Activated T-cell treated with anti-CD3 and anti-CD28 coated beads for 48 hours (primary cell): Measurements from ENCODE around the gene PCDHGB6.
"Not testable (repeated sequence)": the region's sequence is repeated elsewhere in the genome, so short reads cannot be mapped to it uniquely, and the experiment has no call there.

ENCODE experiments used
- DNase-seq: peaks from one replicate; pipeline ENCODE4 v3.0.0-alpha.2; 2020; ENCODE audit warnings: low read depth

PCDHGB6 gene

DNA sequence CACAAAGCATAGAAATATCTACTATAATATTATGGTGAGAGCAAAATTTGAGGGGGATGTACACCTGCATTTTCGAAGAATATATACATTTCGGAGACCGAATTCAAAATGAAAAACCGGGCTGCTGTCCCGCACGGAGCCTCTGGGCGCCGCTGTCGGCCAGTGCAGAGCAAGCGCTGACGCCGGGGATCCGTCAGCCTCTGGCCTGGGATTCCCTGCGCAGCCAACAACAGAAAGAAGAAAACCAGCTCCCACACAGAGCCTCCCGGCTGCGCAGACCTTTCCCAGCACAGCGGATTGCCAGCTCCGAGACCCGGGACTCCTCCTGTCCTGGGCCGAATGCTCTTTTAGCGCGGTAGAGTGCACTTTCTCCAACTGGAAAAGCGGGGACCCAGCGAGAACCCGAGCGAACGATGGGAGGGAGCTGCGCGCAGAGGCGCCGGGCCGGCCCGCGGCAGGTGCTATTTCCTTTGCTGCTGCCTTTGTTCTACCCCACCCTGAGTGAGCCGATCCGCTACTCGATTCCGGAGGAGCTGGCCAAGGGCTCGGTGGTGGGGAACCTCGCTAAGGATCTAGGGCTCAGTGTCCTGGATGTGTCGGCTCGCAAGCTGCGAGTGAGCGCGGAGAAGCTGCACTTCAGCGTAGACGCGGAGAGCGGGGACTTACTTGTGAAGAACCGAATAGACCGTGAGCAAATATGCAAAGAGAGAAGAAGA, at the start of gene PCDHGB6:
Gene PCDHGB6 (plus strand): TSS at position 232 of the 716 bp plus-strand sequence. CDS start 182 bp downstream, at position 414.
- DNase-seq, result peak; percentile 38

DNA sequence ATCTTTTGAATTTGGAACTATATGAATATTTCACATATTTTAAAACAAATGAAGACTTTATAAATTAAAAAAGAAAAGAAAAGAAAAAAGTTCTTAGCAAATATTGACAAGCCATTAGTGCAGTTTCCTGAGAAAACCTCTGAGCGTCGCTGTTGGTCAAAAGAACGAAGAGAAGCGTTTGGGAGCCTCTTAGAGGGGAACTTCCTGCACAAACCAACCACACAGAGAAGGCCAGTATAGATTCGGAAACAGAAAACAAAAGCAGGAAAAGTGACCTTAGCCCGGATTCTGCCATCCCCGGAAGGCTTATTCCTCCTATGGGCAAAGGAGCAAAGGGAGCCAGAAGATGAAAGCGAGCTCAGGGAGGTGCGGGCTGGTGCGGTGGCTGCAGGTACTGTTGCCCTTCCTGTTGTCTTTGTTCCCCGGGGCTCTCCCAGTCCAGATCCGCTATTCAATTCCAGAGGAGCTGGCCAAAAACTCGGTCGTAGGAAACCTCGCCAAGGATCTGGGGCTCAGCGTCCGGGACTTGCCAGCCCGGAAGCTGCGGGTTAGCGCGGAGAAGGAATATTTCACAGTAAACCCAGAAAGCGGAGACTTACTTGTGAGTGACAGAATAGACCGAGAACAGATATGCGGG, 47.9 kb upstream of the PCDHGB6 start, which contains the start of gene PCDHGB2:
Gene PCDHGB2 (plus strand): TSS at position 205 of the 637 bp plus-strand sequence. CDS start 142 bp downstream, at position 347.
- DNase-seq, result no peak

DNA sequence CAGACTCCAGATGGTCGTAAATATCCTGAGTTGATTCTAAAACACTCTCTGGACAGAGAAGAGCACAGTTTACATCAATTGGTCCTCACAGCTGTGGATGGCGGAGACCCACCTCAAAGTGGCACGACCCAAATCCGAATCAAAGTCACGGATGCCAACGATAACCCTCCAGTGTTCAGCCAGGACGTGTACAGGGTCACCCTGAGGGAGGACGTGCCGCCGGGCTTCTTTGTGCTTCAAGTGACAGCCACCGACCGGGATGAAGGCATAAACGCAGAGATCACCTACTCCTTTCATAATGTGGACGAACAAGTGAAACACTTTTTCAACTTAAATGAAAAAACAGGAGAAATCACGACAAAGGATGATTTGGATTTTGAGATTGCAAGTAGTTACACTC, 47.1 kb upstream of the PCDHGB6 start:
- no peak for DNase-seq

DNA sequence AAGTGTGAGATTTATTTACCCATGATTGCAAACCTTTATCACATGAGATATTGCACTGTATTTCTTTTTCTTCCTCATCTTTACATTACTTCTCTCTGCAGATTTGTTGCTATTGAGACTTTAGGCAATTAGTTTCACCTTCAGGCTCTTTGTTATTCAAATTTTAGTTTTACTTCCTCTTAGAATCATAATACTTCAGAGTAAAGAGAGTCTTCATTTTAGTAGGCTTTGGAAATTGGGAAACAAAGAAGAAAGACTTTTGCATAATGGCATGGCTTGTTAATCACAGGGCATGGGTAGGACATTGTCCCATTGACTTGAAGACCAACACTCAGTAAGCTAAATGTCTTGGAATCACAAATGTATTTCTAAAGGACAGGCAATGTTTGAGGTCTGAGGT, 45.1 kb upstream of the PCDHGB6 start:
- DNase-seq, result no peak

DNA sequence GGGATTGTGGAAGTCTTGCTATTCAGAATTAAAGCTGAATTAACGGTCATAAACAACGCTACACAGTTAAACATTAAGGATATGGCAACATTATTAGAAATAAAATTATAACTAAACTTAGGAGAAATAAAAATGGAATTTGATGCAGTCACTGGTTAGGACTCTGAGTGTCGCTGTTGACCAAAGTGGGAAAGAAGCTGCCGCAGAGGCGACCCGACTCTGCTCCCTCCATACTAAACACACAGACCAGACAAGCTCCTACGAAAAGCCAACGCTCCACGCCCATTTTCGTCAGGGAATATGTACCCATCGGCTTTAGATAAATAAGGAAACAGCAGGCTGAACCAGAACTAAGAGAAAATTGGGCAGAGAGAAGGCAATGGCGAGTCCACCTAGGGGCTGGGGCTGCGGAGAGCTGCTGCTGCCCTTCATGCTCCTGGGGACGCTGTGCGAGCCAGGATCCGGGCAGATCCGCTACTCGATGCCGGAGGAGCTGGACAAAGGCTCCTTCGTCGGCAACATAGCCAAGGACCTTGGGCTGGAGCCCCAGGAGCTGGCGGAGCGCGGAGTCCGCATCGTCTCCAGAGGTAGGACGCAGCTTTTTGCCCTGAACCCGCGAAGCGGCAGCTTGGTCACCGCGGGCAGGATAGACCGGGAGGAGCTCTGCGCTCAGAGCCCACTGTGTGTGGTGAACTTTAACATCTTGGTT, 43.7 kb upstream of the PCDHGB6 start, which contains the start of gene PCDHGA5:
Gene PCDHGA5 (plus strand): TSS at position 211 of the 709 bp plus-strand sequence. CDS start 169 bp downstream, at position 380.
- no peak for DNase-seq

DNA sequence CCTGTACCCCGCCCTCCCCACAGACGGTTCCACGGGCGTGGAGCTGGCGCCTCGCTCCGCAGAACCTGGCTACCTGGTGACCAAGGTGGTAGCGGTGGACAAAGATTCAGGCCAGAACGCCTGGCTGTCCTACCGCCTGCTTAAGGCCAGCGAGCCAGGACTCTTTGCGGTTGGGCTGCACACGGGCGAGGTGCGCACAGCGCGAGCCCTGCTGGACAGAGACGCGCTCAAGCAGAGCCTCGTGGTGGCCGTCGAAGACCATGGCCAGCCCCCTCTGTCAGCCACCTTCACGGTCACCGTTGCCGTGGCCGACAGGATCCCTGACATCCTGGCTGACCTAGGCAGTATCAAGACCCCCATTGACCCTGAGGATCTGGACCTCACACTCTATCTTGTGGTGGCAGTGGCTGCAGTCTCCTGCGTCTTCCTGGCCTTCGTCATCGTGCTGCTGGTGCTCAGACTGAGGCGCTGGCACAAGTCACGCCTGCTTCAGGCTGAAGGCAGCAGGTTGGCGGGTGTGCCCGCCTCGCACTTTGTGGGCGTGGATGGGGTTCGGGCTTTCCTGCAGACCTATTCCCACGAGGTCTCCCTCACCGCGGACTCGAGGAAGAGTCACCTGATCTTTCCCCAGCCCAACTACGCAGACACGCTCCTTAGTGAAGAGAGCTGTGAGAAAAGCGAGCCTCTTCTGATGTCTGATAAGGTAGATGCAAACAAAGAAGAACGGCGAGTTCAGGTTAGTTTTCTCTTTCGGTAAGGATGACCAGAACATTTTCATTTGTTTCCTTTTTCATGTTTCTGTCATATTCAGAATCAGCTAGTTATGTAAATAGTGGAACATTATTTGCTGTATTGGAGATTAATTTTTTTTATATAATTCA, 41.6 kb upstream of the PCDHGB6 start:
- DNase-seq, result no peak

DNA sequence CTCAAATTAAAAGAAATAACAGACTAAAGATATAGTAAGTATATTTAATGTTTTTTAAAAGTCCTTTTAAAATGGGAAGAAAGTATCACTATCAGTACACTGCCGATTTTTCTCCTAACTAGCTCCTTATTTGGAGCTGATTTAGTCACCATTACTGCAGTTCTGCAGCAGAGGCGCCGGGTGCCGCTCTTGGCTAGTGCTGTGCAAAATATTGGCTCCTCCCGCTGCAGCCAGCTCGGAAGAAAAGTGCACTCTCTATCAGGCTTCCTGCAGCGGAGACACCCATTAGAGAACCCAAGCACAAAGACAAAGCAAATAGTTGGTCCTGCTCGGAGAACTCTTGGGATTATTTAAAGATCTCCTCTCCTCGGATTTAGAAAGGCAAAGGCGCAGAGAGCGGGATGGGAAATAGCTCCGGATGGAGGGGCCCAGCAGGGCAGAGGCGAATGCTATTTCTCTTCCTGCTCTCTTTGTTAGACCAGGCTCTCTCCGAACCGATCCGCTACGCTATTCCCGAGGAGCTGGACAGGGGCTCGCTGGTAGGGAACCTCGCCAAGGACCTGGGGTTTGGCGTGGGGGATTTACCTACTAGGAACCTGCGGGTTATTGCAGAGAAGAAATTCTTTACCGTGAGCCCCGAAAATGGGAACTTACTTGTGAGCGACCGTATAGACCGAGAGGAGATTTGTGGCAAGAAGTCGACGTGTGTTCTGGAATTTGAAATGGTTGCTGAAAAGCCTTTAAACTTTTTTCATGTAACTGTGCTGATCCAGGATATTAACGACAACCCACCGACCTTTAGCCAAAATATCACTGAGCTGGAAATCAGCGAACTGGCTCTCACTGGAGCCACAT, 37.6 kb upstream of the PCDHGB6 start, which contains the start of gene PCDHGB3:
Gene PCDHGB3 (plus strand): TSS at position 249 of the 855 bp plus-strand sequence. CDS start 153 bp downstream, at position 402.
- no peak for DNase-seq

DNA sequence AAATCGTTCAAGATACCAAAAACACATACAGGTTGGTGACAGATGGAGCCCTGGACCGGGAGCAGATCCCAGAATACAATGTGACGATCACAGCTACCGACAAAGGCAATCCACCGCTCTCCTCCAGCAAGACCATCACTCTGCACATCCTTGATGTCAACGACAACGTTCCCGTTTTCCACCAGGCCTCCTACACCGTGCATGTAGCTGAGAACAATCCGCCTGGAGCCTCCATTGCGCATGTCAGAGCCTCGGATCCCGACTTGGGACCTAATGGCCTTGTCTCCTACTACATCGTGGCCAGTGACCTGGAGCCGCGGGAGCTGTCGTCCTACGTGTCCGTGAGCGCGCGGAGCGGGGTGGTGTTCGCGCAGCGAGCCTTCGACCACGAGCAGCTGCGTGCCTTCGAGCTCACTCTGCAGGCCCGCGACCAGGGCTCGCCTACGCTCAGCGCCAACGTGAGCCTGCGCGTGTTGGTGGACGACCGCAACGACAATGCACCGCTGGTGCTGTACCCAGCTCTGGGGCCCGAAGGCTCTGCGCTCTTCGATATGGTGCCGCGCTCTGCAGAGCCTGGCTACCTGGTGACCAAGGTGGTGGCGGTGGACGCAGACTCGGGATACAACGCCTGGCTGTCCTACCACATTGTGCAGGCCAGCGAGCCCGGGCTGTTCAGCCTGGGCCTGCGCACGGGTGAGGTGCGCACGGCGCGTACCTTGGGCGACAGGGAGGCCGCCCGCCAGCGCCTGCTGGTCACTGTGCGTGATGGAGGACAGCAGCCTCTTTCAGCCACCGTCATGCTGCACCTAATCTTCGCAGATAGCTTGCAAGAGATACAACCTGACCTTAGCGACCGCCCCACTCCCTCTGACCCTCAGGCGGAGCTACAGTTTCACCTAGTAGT, 36.0 kb upstream of the PCDHGB6 start:
- DNase-seq, result no peak

DNA sequence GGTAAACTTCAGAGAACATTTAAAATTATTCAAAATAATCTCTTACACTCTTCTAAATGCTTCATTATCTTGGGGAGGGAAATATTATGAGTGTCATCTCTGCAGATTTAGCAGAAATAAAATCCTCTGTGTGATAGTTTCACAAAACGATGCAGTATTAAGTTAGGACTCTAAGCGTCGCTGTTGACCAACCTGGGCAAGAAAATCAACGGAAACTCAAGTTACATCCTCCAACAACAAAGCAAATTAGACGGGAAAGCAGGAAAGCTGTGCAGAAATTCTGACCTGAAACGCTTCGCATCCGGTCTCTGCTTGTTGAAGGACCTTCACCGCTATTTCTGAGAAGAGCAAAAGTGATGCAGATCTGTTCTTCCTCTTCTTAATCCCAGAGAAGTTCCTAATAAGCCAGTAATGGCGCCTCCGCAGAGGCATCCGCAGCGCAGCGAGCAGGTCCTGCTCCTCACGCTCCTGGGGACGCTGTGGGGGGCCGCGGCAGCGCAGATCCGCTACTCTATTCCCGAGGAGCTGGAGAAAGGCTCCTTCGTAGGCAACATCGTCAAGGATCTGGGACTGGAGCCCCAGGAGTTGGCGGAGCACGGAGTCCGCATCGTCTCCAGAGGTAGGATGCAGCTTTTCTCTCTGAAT, 34.0 kb upstream of the PCDHGB6 start, which contains the start of gene PCDHGA6:
Gene PCDHGA6 (plus strand): TSS at position 219 of the 645 bp plus-strand sequence. CDS start 193 bp downstream, at position 412.
- no peak for DNase-seq

DNA sequence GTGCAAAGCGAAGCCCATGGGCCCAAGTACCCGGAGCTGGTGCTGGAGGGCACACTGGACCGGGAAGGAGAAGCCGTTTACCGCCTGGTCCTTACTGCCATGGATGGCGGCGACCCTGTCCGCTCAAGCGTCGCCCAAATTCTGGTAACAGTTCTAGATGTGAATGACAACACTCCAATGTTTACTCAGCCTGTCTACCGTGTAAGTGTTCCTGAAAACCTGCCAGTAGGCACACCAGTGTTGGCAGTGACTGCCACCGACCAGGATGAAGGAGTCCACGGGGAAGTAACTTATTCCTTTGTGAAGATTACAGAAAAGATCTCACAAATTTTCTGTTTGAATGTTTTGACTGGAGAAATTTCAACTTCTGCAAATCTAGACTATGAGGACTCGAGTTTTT, 33.2 kb upstream of the PCDHGB6 start:
- no peak for DNase-seq

DNA sequence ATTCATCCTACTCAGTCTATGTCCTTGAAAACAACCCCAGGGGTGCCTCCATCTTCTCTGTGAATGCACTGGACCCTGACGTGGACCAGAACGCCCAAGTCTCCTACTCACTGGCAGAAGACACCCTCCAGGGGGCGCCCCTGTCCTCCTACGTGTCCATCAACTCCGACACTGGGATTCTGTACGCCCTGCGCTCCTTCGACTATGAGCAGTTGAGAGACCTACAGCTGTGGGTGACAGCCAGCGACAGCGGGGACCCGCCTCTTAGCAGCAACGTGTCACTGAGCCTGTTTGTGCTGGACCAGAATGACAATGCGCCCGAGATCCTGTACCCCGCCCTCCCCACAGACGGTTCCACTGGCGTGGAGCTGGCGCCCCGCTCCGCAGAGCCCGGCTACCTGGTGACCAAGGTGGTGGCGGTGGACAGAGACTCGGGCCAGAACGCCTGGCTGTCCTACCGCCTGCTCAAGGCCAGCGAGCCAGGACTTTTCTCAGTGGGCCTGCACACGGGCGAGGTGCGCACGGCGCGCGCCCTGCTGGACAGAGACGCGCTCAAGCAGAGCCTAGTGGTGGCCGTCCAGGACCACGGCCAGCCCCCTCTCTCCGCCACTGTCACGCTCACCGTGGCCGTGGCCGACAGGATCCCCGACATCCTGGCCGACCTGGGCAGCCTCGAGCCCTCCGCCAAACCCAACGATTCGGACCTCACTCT, 32.2 kb upstream of the PCDHGB6 start:
- DNase-seq, result not testable (repeated sequence)

DNA sequence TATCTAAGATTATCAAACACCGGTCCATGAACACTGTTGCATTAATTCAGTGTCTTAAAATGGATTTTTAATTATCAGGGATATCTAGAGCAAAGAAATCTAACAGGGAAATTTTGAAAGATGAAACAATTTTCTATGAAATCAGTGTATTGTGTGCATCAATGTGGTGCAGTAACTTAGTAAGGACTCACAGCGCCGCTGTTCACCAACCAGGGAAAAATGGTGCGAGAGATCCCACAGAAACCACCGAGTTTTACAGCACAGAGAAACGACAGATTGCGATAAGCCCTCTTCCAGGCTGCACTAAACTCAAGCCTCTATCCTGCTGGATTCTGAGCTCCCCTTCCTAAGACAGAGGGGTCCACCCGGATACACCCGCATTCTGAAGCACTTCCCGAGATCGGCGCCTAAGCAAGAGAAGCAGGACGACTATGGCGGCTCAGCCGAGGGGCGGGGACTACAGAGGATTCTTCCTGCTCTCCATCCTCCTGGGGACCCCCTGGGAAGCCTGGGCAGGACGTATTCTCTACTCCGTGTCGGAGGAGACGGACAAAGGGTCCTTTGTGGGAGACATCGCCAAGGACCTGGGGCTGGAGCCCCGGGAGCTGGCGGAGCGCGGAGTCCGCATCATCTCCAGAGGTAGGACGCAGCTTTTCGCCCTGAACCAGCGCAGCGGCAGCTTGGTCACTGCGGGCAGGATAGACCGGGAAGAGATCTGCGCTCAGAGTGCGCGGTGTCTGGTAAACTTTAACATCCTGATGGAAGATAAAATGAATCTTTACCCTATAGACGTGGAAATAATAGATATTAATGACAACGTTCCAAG, 25.1 kb upstream of the PCDHGB6 start, which contains the start of gene PCDHGA7:
Gene PCDHGA7 (plus strand): TSS at position 274 of the 826 bp plus-strand sequence. CDS start 158 bp downstream, at position 432.
- no peak for DNase-seq

DNA sequence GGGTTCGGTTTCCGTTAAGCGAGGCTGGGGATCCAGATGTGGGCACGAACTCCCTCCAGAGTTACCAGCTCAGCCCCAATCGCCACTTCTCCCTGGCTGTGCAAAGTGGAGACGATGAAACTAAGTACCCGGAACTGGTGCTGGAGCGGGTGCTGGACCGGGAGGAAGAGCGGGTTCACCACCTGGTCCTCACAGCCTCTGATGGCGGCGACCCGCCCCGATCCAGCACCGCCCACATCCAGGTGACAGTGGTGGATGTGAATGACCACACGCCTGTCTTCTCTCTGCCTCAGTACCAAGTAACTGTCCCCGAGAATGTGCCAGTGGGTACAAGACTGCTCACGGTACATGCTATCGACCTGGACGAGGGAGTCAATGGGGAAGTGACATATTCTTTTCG, 24.5 kb upstream of the PCDHGB6 start:
- no peak for DNase-seq

DNA sequence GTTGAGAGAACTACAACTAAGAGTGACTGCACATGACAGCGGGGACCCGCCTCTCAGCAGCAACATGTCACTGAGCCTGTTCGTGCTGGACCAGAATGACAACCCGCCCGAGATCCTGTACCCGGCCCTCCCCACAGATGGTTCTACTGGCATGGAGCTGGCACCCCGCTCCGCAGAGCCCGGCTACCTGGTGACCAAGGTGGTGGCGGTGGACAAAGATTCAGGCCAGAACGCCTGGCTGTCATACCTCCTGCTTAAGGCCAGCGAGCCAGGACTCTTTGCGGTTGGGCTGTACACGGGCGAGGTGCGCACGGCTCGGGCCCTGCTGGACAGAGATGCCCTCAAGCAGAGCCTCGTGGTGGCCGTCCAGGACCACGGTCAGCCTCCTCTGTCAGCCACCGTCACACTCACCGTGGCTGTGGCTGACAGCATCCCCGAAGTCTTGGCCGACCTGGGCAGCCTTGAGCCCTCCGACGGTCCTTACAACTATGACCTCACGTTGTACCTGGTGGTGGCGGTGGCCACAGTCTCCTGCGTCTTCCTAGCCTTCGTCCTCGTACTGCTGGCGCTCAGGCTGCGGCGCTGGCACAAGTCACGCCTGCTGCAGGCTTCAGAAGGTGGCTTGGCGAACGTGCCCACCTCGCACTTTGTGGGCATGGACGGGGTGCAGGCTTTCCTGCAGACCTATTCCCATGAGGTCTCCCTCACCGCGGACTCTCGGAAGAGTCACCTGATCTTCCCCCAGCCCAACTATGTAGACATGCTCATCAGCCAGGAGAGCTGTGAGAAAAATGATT, 23.2 kb upstream of the PCDHGB6 start:
- no peak for DNase-seq

DNA sequence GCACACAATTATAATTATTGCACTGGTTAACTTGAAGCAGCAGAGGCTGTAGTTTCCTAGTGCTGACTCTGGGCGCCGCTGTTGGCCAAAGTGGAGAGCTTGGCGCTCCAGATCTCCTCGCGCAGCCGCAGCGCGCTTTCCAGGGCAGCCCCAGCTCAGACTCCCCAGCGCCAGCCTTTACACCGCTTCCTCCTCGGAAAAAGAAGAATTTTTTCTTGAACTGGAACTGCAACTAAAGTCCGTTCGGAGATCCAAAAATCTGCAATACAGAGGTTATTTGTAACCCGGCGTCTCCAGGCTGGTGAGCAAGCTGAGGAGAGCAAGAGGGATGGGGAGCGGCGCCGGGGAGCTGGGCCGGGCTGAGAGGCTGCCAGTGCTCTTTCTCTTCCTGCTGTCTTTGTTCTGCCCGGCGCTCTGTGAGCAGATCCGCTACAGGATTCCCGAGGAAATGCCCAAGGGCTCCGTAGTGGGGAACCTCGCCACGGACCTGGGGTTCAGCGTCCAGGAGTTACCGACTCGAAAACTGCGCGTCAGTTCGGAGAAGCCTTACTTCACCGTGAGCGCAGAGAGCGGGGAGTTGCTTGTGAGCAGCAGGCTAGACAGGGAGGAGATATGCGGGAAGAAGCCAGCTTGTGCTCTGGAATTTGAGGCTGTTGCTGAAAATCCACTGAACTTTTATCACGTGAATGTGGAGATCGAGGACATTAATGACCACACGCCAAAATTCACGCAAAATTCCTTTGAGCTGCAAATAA, 20.1 kb upstream of the PCDHGB6 start, which contains the start of gene PCDHGB4:
Gene PCDHGB4 (plus strand): TSS at position 142 of the 755 bp plus-strand sequence. CDS start 187 bp downstream, at position 329.
- DNase-seq, result peak; percentile 31
